Measurements from ENCODE around the gene TRAPPC11. TPM values are rescaled to one million over a fixed set of nuclear protein-coding genes. Genes with fewer than 3 reads are reported as not detected.
"Not testable (repeated sequence)": the region's sequence is repeated elsewhere in the genome, so short reads cannot be mapped to it uniquely, and the experiment has no call there.

Gene TRAPPC11
- total and polyA plus RNA-seq, 7 donors: 11.4 to 58.2 (median 32.1) TPM

DNA sequence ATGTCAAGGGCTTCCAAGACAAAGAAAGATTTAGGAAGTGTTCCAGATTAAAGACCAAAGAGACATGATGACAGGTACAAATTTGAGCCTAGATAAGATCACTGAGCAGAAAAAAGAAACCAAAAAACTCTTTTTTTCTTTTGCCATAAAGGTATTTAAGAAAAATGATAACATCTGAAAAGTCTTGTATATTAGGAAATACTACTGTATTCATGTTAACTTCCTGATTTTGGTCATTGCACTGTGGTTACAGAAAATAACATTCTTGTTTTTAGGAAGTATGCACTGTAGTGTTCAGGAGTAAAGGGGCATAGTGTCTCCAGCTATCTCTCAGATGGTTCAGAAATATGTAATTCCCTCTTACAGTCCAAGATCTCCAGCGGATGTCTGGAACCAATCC lies 37.2 kb upstream of the TRAPPC11 start:
- H3K4me1 ChIP-seq: no peaks in the 10 kb centered on the region
- H3K4me3 ChIP-seq: no peak overlapping the region
- H3K27me3 ChIP-seq: no peaks in the 10 kb centered on the region
- TF ChIP-seq CTCF (IDR thresholded peaks at IDR 0.05) (no peak), POLR2AphosphoS5 (IDR thresholded peaks at IDR 0.05) (no peak), EP300 (IDR thresholded peaks at IDR 0.05) (no peak), POLR2A (IDR thresholded peaks at IDR 0.05) (no peak)
- no peaks in the 10 kb centered on the region for H3K36me3 ChIP-seq
- H3K27ac ChIP-seq: no peak overlapping the region
- no peaks in the 10 kb centered on the region for H3K9me3 ChIP-seq
- intact Hi-C loops (cut with DNase I): no loop called here
- DNase-seq: no peak
- 57 to 83% methylated on average over 1 of the region's 1 CpG for WGBS, 2 donors

GRCh38 chr4:183624548-183624947 lies 34.5 kb upstream of the TRAPPC11 start:
- no peak overlapping the region for H3K27ac ChIP-seq
- no peak for TF ChIP-seq EP300 (IDR thresholded peaks at IDR 0.05)
- TF ChIP-seq POLR2AphosphoS5 (IDR thresholded peaks at IDR 0.05): no peak
- TF ChIP-seq POLR2A (IDR thresholded peaks at IDR 0.05): no peak
- no peaks in the 10 kb centered on the region for H3K36me3 ChIP-seq
- intact Hi-C loops (cut with DNase I): no loop called here
- 68 to 87% methylated on average over 6 of the region's 6 CpGs for WGBS, 2 donors
- no peak overlapping the region for H3K4me3 ChIP-seq
- H3K27me3 ChIP-seq: no peaks in the 10 kb centered on the region
- no peaks in the 10 kb centered on the region for H3K4me1 ChIP-seq
- no peaks in the 10 kb centered on the region for H3K9me3 ChIP-seq
- no peak for DNase-seq

DNA sequence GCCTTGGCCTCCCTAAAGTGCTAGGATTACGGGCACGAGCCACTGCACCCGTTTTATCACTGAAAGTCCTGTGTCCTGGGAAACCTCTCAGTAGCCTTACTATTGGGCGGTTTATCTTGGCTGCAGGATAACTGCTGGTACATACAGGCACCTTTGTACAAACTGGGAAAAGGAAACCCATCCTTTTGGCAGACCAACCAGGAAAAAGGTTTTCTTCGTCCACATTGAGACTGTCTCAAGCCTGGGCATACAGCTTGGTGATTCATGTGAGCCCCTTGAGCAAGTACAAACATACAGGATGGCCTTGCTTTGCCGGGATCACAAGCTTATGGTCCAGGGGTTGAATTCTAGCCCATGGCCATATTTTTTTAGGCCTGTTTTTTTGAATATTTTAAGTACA lies 32.9 kb upstream of the TRAPPC11 start:
- TF ChIP-seq CTCF (IDR thresholded peaks at IDR 0.05) (no peak), EP300 (IDR thresholded peaks at IDR 0.05) (no peak), POLR2AphosphoS5 (IDR thresholded peaks at IDR 0.05) (no peak), POLR2A (IDR thresholded peaks at IDR 0.05) (no peak)
- no peaks in the 10 kb centered on the region for H3K9me3 ChIP-seq
- no peak overlapping the region for H3K4me3 ChIP-seq
- no peaks in the 10 kb centered on the region for H3K4me1 ChIP-seq
- WGBS, 2 donors: 69 to 78% methylated on average over 6 of the region's 6 CpGs
- intact Hi-C loops (cut with DNase I): no loop called here
- DNase-seq: no peak
- H3K36me3 ChIP-seq: no peaks in the 10 kb centered on the region
- H3K27me3 ChIP-seq: no peaks in the 10 kb centered on the region
- no peak overlapping the region for H3K27ac ChIP-seq

DNA sequence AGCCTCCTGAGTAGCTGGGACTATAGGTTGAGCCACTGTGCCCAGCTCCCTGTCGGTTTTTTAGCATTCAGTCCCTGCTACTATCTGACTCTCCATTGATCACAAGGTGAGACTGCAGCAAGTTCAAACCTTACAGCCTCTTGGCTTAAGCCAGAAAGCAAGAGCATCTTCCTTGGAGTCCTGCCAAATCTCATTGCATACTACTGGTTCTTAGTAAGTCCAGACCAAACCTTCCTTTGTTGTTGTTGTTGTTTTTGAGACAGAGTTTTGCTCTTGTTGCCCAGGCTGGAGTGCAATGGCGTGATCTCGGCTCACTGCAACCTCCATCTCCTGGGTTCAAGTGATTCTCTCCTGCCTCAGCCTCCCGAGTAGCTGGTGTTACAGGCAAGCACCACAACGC lies 31.8 kb upstream of the TRAPPC11 start:
- intact Hi-C loops (cut with DNase I); H3K4me1 ChIP-seq; H3K4me3 ChIP-seq; H3K27ac ChIP-seq; DNase-seq; H3K9me3 ChIP-seq; H3K27me3 ChIP-seq; H3K36me3 ChIP-seq: not testable (repeated sequence)
- WGBS, 2 donors: 93 to 94% methylated on average over 5 of the region's 5 CpGs

GRCh38 chr4:183627979-183628588 lies 31.0 kb upstream of the TRAPPC11 start:
- no peak for TF ChIP-seq CTCF (IDR thresholded peaks at IDR 0.05)
- TF ChIP-seq POLR2AphosphoS5 (IDR thresholded peaks at IDR 0.05): no peak
- TF ChIP-seq POLR2A (IDR thresholded peaks at IDR 0.05): no peak
- TF ChIP-seq EP300 (IDR thresholded peaks at IDR 0.05): no peak
- H3K4me1 ChIP-seq: no peaks in the 10 kb centered on the region
- no peak for DNase-seq
- H3K4me3 ChIP-seq: no peak overlapping the region
- H3K9me3 ChIP-seq: no peaks in the 10 kb centered on the region
- intact Hi-C loops (cut with DNase I): no loop called here
- 86 to 91% methylated on average over 12 of the region's 12 CpGs for WGBS, 2 donors
- H3K27me3 ChIP-seq: no peaks in the 10 kb centered on the region
- H3K36me3 ChIP-seq: no peaks in the 10 kb centered on the region
- H3K27ac ChIP-seq: no peak overlapping the region

DNA sequence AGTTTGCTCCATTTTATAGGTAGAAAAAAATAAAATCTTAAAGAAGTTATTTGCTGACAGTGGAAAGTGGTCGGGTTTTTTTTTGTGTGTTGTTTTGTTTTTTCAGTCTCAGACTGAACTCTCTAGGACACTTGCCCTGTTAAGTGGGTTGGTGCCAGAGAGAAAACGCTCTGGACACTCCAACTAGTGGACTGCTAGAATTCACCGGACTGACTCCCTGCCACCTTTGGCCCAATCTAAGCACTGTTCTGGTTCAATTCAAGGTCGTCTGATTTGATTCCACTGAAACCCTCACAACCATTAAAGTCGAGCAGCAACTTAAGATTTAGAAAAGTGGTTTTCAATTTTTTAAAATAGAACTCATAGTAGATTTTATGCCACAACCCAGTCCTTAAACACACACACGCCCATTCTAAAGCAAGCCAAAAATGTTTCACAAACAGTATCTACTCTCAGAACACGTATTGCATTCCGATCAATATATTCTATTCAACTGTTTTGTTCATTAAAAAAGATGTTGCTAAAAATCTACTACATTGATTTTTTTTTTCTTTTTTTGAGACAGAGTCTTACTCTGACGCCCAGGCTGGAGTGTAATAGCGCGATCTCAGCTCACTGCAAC lies 27.4 kb upstream of the TRAPPC11 start:
- TF ChIP-seq POLR2AphosphoS5 (IDR thresholded peaks at IDR 0.05) (no peak), EP300 (IDR thresholded peaks at IDR 0.05) (no peak), POLR2A (IDR thresholded peaks at IDR 0.05) (no peak), CTCF (IDR thresholded peaks at IDR 0.05) (no peak)
- no peak for DNase-seq
- Histone ChIP-seq H3K27me3 (no peaks in the 10 kb centered on the region), H3K27ac (no peak overlapping the region), H3K9me3 (no peaks in the 10 kb centered on the region), H3K4me3 (no peak overlapping the region), H3K4me1 (no peaks in the 10 kb centered on the region), H3K36me3 (no peaks in the 10 kb centered on the region)
- intact Hi-C loops (cut with DNase I): no loop called here
- WGBS, 2 donors: 88 to 91% methylated on average over 11 of the region's 11 CpGs
